Medulla oblongata (tissue), 1 donor: ENCODE measurements around the gene CAPN15.
A peak's percentile ranks its signal among the peaks of the same experiment; 100 is the strongest.
"Not testable (repeated sequence)": the region's sequence is repeated elsewhere in the genome, so short reads cannot be mapped to it uniquely, and the experiment has no call there.

Experiments used
- DNase-seq: peaks from one replicate; pipeline ENCODE4 v3.0.0-alpha.2; 2015; ENCODE audit errors: extremely low spot score

Gene CAPN15

GRCh38 chr16:527015-527903 is at the start of gene CAPN15:
Gene CAPN15, plus strand, starts transcription at chr16:527712. Its CDS starts 19,127 bp downstream, at chr16:546839.
- DNase-seq, result peak; percentile 88

GRCh38 chr16:478287-478686 is 49.2 kb upstream of the CAPN15 start:
- DNase-seq, result not testable (repeated sequence)

- no peak for DNase-seq
Measured at GRCh38 chr16:482468-483185, 44.9 kb upstream of the CAPN15 start.

GRCh38 chr16:483341-484075 is 44.0 kb upstream of the CAPN15 start:
- peak; percentile 76 for DNase-seq

- DNase-seq, result no peak
Measured at GRCh38 chr16:489606-490005, 37.9 kb upstream of the CAPN15 start.

GRCh38 chr16:490768-491167 is 36.7 kb upstream of the CAPN15 start:
- no peak for DNase-seq

- no peak for DNase-seq
Measured at GRCh38 chr16:491220-491919, 36.1 kb upstream of the CAPN15 start.

- DNase-seq, result no peak
Measured at GRCh38 chr16:492211-492875, 35.2 kb upstream of the CAPN15 start.

- DNase-seq, result not testable (repeated sequence)
Measured at GRCh38 chr16:494676-495075, 32.8 kb upstream of the CAPN15 start.

- DNase-seq, result peak; percentile 24
Measured at GRCh38 chr16:495127-495748, 32.3 kb upstream of the CAPN15 start.

- DNase-seq, result no peak
Measured at GRCh38 chr16:496097-496886, 31.2 kb upstream of the CAPN15 start.

- DNase-seq, result no peak
Measured at GRCh38 chr16:497258-497657, 30.3 kb upstream of the CAPN15 start.

GRCh38 chr16:499924-500323 is 27.6 kb upstream of the CAPN15 start:
- DNase-seq, result no peak

- DNase-seq, result no peak
Measured at GRCh38 chr16:500709-501108, 26.8 kb upstream of the CAPN15 start.

- no peak for DNase-seq
Measured at GRCh38 chr16:502179-502943, 25.2 kb upstream of the CAPN15 start.

- no peak for DNase-seq
Measured at GRCh38 chr16:503150-504071, 24.1 kb upstream of the CAPN15 start.

GRCh38 chr16:505479-506245 is 21.9 kb upstream of the CAPN15 start:
- no peak for DNase-seq
